HG03025 (cell line): ENCODE results near the gene DCDC2B.
"Not testable (repeated sequence)": the region's sequence is repeated elsewhere in the genome, so short reads cannot be mapped to it uniquely, and the experiment has no call there.

Experiments
- ATAC-seq: cut with Tn5 transposase; IDR thresholded peaks from one replicate; pipeline ENCODE4 v1.9.1; 2021; ENCODE audit warnings: mild to moderate bottlenecking, moderate library complexity; ENCODE audit not compliant: unreplicated experiment, low FRiP score

Gene DCDC2B

GRCh38 chr1:32255072-32256071 is 46.5 kb downstream of the DCDC2B start:
- no peak for ATAC-seq

GRCh38 chr1:32256473-32257226 is 47.8 kb downstream of the DCDC2B start:
- ATAC-seq = no peak

GRCh38 chr1:32257227-32257508 is 48.3 kb downstream of the DCDC2B start:
- ATAC-seq = no peak

GRCh38 chr1:32263236-32263593 is 54.3 kb downstream of the DCDC2B start:
- not testable (repeated sequence) for ATAC-seq

- no peak for ATAC-seq
Measured at GRCh38 chr1:32263744-32264143, 54.9 kb downstream of the DCDC2B start.
